Purkinje cell (primary cell): ENCODE measurements around the gene TOP1. TPM values are rescaled to one million over a fixed set of nuclear protein-coding genes. Genes with fewer than 3 reads are reported as not detected.

Experiments
- polyA plus RNA-seq: library from polyadenylated mRNA; unstranded; fragments of >200 nt; fragmentation: Nextera tagmentation; gene quantifications from 2 replicates; pipeline ENCODE4 v1.2.1, GENCODE V29; 2014

Gene TOP1
- polyA plus RNA-seq, result 20.0 and 24.5 TPM in 2 replicates

GRCh38 chr20:41028359-41029149 lies at the start of gene TOP1:
TOP1 (plus strand) TSS chr20:41028822; CDS start chr20:41029068, 246 bp downstream.

GRCh38 chr20:41136680-41137613 lies 108.3 kb downstream of the TOP1 start, which contains the start of gene PLCG1:
PLCG1 (plus strand) TSS chr20:41137543; CDS start chr20:41137642, 99 bp downstream.

Other genes with a start within 250 kb of the TOP1 start
- gene PLCG1, start 108.7 kb downstream of the TOP1 start, polyA plus RNA-seq, result 0.87 and 2.5 TPM in 2 replicates